Measurements from ENCODE around the gene MRPL55.

Gene MRPL55

DNA sequence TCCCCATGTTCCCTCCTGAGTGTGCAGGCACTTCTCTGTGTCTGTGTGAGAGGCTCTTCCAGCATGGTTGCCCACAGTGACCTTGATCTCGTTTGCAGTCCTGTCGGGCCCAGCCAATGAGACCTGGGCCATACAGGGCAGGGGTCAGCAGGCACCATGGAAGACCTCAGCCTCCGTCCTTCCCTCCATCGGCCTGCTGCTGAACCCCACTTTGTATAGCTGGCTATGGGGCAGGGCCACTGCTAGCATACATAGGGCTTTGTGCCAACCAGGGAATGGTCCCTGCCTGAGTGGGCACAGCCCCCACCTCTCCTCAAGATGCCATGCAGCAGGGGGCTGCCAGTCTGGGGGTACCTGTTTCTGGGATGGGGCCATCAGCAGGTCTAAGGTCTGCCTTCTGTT is 9.8 kb downstream of the MRPL55 start:
- no peak for DNase-seq

DNA sequence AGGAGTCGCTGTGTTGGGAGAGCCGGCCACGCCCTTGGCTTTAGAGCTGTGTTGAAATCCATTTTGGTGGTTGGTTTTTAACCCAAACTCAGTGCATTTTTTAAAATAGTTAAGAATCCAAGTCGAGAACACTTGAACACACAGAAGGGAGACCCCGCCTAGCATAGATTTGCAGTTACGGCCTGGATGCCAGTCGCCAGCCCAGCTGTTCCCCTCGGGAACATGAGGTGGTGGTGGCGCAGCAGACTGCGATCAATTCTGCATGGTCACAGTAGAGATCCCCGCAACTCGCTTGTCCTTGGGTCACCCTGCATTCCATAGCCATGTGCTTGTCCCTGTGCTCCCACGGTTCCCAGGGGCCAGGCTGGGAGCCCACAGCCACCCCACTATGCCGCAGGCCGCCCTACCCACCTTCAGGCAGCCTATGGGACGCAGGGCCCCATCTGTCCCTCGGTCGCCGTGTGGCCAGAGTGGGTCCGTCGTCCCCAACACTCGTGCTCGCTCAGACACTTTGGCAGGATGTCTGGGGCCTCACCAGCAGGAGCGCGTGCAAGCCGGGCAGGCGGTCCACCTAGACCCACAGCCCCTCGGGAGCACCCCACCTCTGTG is 10.7 kb downstream of the MRPL55 start:
- no peak for DNase-seq

DNA sequence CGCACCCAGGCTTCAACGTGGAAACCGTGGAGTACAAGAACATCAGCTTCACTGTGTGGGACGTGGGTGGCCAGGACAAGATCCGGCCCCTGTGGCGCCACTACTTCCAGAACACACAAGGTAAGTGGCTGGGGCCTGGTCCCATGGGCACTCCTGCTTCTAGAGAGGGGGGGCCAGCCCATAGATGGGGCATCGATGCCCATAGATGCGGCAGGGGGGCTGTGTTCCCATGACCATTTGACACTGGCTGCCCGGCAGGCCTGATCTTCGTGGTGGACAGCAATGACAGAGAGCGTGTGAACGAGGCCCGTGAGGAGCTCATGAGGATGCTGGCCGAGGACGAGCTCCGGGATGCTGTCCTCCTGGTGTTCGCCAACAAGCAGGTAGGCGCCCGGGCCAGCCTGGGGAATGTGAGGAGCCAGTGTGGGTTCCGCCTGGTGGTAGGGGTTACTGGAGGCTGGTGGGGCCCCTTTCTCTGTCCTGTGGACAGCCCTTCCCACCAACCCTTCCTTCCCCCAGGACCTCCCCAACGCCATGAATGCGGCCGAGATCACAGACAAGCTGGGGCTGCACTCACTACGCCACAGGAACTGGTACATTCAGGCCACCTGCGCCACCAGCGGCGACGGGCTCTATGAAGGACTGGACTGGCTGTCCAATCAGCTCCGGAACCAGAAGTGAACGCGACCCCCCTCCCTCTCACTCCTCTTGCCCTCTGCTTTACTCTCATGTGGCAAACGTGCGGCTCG is 11.6 kb downstream of the MRPL55 start:
- no peak for DNase-seq

DNA sequence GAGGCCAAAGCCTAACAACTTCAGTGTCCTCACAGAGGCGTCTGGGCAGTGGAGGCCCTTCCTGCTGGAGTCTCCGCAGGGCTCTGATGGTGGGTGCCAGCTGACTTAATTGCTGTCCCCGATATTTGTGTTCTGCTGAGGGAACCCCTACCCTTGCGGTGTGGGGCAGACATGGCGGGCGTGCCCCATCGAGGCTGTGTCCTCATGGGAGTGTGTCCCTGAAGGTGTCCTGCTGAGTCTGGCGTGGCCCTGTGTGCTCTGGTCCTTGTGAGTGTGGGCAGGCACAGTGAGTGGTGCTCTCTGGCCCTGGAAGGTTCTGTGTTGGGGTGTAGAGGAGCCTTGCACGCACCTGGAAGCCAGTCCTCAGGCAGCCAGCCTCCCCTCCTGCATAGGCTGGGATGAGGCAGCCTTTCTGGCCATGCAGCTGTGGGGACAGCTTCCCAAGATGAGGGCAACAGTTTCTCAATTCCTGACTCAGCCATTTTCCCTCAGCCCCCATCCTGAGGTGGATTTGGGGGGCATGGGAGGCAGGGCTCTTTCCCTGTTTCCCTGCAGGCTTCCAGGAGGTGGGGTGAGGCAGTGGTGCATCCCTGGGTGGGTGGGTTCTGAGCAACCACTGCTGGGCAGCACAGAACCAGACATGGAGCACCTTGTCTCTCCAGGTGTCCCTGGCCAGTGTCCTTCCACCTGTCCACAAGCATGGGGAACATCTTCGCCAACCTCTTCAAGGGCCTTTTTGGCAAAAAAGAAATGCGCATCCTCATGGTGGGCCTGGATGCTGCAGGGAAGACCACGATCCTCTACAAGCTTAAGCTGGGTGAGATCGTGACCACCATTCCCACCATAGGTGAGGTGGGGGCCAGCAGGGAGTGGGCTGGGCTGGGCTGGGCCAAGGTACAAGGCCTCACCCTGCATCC is 12.4 kb downstream of the MRPL55 start:
- DNase-seq: no peak

DNA sequence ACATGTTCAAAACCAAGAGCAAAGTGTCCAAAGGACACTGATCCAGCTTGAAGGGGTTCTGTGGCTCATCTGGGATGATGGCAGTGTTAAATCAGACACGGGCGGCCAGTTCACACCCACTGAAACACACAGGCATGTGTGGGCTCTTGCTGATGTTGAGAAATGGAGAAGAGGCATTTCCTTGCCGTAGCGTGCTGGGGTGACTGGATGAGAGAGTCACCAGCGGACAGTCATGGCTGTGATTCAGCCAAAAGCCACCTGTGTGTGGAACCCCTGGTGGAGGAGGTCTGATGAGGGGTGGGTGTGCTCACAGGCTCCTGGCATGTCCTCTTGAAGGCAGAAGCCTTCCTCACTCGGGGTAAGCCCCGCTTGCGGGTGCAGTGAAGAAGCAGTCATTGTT is 13.2 kb downstream of the MRPL55 start:
- no peak for DNase-seq

DNA sequence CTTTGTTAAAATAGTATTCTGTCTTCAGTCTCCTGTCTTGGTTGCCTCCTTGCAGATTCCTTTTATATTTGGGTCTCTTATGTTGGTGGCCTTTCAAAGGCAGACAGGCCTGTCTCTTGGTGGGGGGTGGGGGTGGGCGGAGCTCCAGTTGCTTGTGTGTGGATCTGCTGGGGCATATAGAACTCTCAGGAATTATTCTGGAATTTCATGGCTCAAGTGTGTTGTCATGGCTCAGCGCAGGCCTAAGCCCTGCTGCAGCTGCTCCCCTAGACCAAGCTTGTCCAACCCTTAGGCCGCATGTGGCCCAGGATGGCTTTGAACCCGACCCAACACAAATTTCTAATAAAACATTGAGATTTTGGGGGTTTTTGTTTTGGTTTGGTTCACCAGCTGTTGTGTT is 13.9 kb downstream of the MRPL55 start:
- no peak for DNase-seq

DNA sequence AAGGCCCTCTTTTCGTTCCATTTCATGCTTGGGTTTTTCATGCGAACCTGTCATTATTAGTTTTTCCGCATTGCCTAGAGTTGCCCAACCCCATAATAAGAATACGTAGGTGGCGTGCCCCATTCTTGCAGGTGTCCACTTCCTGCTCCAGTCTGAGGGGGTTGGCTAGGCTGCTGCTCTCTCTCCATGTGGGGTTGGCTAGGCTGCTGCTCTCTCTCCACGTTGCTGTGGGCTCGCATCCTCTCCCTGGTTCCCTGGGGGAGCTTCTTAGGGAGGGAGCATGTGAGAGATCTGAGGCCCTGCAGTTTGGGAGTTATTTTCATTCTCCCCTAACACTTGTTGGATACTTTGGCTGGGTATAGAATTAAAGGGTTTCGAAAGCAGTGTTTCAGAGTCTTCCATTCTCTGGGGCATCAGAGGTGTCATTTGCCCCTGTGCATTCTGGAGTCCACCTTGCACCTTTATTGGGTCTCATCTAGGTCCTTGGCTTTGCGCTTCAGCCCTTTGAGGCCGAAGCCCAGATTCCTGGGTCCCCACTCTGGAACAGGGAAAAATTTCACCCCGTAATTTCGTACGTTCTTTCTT is 14.6 kb downstream of the MRPL55 start:
- no peak for DNase-seq

DNA sequence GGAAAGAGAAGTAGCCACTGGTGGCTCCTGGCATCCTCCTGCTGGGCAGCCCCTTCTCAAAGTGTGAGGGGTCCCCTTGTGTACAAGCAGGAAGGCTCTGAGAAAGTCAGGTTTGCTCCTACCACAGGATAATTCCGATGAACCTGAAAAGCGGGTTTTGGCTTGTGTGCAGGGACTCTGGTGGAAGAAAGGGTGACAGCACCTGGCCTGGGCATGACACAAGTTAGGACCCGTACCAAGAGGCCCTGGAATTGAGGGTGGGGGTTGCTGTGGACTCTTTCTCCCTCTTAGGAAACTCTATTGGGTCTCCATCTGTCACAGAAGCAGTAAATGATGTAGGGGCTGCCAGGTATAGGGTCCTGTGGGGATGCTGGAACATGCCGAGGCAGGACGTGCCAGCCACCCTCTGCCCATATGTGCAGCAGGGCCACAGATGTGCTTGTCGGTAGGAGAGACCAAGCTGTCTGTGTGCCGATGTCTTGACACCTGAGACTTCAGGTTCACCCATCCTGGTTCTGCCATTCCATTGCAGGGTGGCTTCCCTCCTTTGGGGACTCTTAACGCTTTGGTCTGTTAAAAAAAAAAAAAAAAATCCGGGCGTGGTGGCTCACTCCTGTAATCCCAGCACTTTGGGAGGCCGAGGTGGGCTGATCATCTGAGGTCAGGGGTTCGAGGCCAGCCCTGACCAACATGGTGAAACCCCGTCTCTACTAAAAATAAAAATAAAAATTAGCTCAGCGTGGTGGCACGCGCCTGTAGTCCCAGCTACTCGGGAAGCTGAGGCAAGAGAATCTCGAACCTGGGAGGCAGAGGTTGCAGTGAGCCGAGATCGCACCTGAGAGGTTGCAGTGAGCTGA is 15.8 kb downstream of the MRPL55 start:
- DNase-seq: no peak

DNA sequence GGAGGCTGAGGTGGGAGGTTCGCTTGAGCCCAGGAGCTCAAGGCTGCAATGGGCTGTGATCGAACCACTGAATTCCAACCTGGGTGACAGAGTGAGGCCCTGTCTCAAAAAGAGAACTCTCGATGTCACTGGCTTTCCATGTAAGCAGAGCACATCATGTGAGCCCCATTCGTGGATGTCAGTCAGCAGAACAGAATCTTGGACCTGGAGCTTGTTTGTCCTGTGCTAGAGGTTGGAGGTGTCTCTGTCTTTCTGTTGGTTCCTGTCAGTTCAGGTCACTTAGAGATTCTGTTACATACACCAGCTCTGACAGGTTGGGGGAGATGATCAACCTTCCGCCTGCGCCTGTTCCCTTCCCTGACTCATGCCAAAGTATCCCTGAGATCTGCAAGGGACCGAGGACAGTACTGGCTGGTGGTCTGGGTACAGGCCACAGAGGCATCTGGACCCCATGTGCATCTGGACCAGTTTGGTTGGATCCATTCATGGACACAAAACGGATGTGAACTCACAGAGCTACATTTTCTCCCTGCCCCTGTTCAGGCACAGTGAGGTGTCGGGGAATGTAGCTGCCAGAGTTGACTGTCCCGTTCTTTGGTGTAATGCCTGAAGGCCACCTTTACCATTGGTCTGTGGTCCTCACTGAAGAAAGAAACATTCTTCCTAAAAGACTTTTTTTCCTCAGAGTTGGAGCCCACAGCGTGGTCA is 16.6 kb downstream of the MRPL55 start:
- no peak for DNase-seq

DNA sequence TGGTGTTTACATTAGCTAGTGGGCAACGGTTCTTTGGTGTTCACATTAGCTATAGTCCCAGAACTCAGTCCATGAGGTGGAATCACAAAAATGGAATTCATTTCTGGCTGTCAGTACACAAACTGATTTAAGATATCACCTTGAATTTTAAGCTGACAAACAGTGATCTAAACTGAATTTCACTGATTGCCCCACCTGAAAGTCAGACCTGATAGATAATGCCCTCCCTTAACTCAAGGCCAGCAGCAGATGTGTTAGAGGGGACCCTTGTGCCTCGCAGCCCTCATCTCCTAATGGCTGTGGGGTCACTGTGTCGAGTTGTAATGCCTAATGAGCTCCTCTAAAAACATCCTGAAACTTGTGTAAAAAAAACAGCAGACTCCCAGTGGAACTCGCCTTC is 18.0 kb downstream of the MRPL55 start:
- DNase-seq: no peak

DNA sequence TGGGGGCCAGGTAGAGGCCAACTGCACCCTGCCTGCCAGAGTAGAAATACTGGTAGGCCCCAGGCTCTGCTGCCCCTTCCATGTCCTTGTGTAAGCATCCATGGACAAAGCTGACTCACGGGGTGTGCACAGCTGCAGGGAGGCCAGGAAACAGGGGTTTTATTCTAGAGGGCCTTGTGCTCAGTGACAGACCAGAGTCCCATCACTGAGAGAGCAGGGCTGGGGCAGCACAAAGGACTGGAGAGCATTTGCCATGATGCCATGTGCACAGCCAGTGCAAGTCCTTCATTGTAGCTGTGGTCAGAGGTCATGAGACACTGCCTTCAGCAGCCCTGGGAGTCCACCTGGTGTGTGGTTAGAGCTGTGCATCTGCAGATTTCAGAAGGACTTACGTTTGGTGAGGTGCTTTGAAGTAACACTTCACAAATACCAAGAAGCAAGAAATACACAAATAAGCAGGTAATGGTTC is 18.5 kb downstream of the MRPL55 start:
- no peak for DNase-seq

DNA sequence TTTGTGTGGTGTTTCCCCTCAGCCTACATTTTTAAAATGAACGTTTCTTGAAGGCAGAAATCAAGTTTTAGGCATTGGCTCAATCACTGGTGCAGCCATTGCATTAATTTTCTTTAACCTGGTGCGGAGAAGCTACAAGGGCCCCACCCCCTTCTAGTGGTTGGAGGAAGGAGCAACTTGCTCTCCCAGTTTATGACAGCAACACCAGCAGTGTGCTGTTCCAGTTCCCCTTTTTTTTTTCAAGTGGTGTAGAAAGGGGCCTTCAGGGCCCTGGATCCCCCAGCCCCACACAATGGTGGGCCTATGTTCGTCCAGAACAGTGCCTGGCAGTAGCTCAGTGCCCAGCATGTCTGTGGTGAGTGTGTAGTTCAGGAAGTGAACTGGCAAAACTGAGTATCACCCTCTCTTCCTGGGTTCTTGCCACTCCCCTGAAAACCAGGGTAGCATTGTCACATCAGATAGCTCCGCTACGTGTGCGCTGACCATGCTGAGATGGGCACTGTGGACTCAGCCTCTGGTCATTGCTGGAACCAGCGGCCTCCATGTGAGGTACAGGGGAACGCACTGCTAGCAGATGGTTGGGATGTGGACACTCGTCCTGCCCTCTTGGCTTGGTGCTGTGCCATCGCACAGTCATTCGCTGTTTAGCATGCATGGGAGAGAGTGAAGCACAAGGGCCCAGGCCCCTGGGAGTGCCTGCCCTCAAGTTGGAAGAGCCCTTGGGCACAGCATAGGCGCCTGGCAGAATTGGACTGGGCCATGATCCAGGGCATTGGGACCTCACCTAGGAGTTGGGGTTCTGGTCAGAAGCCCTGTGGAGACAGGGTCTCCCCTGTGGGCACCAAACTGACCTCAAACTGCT is 19.3 kb downstream of the MRPL55 start:
- DNase-seq: no peak

DNA sequence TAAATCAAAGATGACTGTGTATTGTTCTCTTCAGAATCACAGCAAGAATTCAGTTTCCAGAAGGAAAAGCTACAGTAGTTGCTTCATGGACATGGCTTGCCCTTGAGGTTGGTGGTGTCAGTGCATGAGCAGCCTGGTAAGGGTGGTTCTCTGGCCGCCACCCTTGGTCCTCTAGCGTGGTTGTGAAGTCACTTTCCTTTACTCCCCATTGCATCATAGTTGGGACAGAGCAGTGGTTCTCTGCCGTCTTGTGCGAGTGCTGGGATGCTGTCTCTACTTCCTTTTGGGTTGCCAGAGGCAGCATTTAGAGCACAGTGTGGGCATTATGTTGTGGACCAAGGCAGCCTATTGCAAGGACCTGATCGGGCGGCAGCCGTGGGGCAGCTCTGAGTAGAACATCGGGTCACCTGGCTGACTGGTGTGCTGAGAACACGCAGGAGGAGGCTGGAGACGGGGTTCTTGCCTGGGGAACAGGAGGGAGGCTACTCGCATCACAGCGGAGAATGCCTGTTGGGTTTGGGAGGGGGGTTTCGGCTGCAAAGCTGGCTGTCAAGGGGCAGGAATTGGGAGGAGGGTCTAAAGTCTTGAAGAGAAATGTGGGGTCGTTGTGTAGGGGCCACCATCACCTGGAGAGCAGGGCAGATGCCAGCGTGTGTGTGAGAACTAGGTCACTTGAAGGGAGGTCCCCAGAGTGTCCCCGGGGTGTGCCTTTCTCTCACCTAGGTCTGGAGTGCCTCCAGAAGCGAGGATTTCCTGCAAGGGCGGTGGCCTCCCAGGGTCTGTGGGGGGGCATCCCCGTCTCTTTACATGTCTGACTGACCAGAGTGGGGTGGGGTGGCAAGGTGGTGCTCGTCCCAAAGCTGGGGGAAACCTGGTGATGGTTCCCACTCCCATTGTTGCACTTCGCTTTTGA is 20.3 kb downstream of the MRPL55 start:
- no peak for DNase-seq

DNA sequence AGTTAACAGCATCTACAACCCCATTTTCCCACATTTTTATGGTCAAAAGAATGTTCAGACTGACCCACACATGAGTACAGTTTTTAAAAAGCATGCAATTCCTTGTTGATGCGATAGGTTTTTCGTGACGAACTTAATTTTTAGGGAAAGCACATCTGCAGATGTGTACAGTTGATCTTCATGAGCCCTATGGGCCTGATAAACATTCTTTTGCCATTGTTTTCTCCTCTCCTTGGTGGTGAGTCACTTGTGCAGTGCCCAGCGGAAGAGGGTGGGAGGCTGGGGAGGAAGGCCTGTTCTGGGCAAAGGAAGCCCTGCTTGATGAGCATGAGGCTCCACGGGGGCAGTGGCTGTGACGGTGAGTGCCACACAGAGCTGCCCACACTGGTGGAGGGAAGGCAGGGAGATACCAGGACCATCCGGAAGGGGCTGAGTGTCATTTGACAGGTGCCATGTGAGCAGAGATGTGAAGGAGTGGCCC is 21.3 kb downstream of the MRPL55 start:
- no peak for DNase-seq

DNA sequence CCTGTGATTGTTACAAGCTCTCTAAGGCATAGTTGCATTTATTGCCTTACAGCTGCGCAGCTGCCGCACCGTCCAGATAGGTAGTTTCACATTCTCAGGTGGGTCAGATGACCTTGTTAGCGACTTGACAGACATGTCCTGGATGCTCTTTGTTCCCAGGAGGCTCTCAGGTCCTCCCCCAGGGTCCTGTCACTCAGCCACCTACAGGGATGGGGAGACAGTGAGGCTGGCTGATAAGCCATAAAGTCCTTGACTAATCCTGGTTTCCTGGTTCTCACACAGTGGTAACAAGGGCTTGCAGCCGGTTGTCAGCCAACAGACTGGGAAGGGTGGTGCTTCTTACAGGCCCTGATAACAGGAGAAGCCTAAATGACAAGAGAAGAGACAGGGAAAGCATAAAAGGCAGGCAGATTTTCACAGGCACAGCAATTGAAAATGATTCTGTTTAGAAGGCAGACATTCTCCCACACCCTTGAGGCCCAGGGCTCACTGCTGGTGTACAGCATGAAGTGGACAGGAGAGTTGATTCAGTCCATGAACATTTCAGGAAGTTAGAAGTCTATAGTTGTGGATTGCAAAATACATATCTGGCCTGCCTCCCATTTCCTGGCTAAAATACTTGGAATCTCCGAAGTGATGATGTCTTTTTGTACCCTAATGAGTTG is 23.7 kb downstream of the MRPL55 start:
- no peak for DNase-seq

DNA sequence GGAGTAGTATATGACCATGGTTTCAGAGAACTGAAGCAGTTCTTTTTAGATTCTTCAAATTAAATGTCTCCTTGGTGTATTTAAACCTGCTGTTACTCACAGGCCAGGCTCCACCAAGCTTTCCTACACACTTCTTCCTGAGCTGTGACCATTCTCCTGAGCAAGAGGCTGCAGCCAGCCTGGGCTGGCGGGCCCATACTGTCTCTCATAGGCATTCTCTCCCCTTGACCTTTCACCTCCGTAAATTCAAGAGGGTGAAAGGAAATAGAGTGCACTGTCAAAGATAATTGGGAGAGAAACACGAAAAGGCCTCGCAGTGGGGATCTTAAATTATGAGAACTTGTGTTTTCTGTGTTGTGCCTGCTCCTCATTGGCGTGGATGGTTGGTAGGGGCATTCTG is 24.3 kb downstream of the MRPL55 start:
- no peak for DNase-seq

DNA sequence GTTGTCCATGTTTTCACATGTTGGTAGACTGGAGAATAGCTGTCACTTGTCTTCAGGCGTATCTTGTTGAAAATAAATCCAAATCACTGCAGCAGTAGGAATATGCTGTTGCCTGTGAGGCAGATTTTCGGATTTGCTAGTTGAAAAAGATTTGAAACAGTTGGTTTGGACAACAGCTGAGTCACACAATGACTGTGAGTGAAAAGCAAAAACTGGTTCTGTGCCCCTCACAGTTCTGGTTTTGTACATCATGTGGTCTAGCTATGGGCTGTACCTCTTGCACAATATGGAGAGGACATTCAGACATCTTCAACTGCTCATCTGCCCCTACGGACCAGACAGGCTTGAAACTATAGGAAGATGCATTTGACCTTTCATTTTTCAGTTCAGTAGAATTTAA is 24.8 kb downstream of the MRPL55 start:
- no peak for DNase-seq

DNA sequence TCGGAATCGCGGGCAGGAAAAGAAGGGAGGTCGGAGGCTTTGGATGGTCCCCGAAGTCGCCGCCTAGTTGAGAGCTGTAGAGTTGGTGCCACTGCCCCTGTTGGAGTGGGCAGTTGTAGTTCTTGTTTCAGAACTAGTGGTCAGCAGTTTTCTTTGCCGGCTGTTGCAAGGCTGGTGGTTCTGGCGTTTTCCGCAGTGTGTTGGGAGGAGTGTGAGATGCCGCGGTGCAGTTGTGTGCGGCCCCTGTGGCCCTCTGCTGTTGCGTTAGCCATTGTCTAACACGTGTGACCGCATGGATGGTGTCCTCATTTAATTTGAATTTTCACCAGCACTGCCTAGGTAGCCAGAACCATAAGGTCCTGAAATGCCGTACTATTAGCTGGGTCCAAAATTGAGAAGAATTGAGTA is 25.2 kb downstream of the MRPL55 start:
- DNase-seq: no peak
